CD14-positive monocyte (primary cell): ENCODE results near the gene TRIM61. TPM values are rescaled to one million over a fixed set of nuclear protein-coding genes. Genes with fewer than 3 reads are reported as not detected.
"Not testable (repeated sequence)": the region's sequence is repeated elsewhere in the genome, so short reads cannot be mapped to it uniquely, and the experiment has no call there.

Source experiments
- DNase-seq, 3 donors: peaks; one replicate each; pipeline ENCODE4 v3.0.0-alpha.2; 2011 to 2022
- H2AFZ ChIP-seq: 2 replicates; pipeline ENCODE4 v1.6.0; 2012; ENCODE audit warnings: mild to moderate bottlenecking, low read depth, low read length, inconsistent platforms; ENCODE audit not compliant: insufficient read depth, poor library complexity, severe bottlenecking
- H3K27ac ChIP-seq, 2 donors: 1 replicate in 1 of 2; 2 replicates in 1 of 2; pipeline ENCODE4 v1.5.1; 2012 to 2013; ENCODE audit warnings: low read length in 2 of 2, control low read depth in 1 of 2, inconsistent platforms in 1 of 2, low read depth in 1 of 2, mild to moderate bottlenecking in 1 of 2
- H3K27me3 ChIP-seq, 2 donors: one replicate each; pipeline versions ENCODE4 v1.6.0 to v1.6.1; 2011 to 2013; ENCODE audit warnings: low read length in 2 of 2; ENCODE audit not compliant: control insufficient read depth in 2 of 2, insufficient read depth in 2 of 2
- H3K36me3 ChIP-seq, 2 donors: replicated peaks in 1 of 2; 1 replicate in 1 of 2; 2 replicates in 1 of 2; pipeline versions ENCODE4 v1.5.1 to v1.6.1; 2012 to 2013; ENCODE audit warnings: low read length in 2 of 2, control low read depth in 1 of 2, inconsistent platforms in 1 of 2, mild to moderate bottlenecking in 1 of 2; ENCODE audit not compliant: insufficient read depth in 2 of 2, control insufficient read depth in 1 of 2
- H3K4me1 ChIP-seq, 2 donors: 1 replicate in 1 of 2; 2 replicates in 1 of 2; pipeline versions ENCODE4 v1.5.1 to v1.6.1; 2012 to 2013; ENCODE audit warnings: low read length in 2 of 2, control low read depth in 1 of 2, inconsistent platforms in 1 of 2, mild to moderate bottlenecking in 1 of 2, moderate library complexity in 1 of 2; ENCODE audit not compliant: insufficient read depth in 2 of 2, control insufficient read depth in 1 of 2
- H3K4me2 ChIP-seq: replicated peaks from 2 replicates; pipeline ENCODE3; 2012; ENCODE audit warnings: low read length, moderate library complexity, mild to moderate bottlenecking; ENCODE audit not compliant: poor library complexity, severe bottlenecking; ENCODE audit errors: extremely low read depth
- H3K4me3 ChIP-seq, 3 experiments: fragments of 200-600 bp in 1 of 3; sonication (generic) in 1 of 3; replicated peaks in 1 of 3; 1 replicate in 2 of 3; 2 replicates in 1 of 3; pipeline ENCODE4 v1.5.1; 2011 to 2013; ENCODE audit warnings: low read length in 3 of 3, mild to moderate bottlenecking in 3 of 3, control low read depth in 2 of 3, low read depth in 2 of 3, inconsistent platforms in 1 of 3, moderate library complexity in 1 of 3
- H3K79me2 ChIP-seq: 2 replicates; pipeline ENCODE4 v1.6.0; 2012; ENCODE audit warnings: mild to moderate bottlenecking, control low read depth, inconsistent platforms, low read length, moderate library complexity; ENCODE audit not compliant: insufficient read depth
- H3K9ac ChIP-seq: 2 replicates; pipeline ENCODE4 v1.6.0; 2017; ENCODE audit warnings: low read length, mild to moderate bottlenecking; ENCODE audit not compliant: insufficient read depth, poor library complexity, severe bottlenecking
- H3K9me3 ChIP-seq, 2 donors: replicated peaks in 1 of 2; 1 replicate in 1 of 2; 2 replicates in 1 of 2; pipeline versions ENCODE4 v1.5.1 to v1.6.1; 2012 to 2013; ENCODE audit warnings: low read length in 2 of 2, control low read depth in 1 of 2; ENCODE audit not compliant: control insufficient read depth in 1 of 2, insufficient read depth in 1 of 2
- H4K20me1 ChIP-seq: 2 replicates; pipeline ENCODE4 v1.6.0; 2012; ENCODE audit warnings: mild to moderate bottlenecking, low read length, control low read depth, moderate library complexity; ENCODE audit not compliant: insufficient read depth
- H3K27ac Mint-ChIP-seq, 7 donors: one replicate each; pipeline ENCODE4 v1.8.0; 2020; ENCODE audit warnings: mild to moderate bottlenecking in 7 of 7, mixed read lengths in 7 of 7, moderate library complexity in 6 of 7, inconsistent platforms in 2 of 7
- H3K27me3 Mint-ChIP-seq, 3 donors: one replicate each; pipeline ENCODE4 v1.8.0; 2021 to 2022; ENCODE audit warnings: low read depth in 3 of 3, mild to moderate bottlenecking in 3 of 3, mixed read lengths in 3 of 3, moderate library complexity in 3 of 3, inconsistent platforms in 1 of 3
- H3K36me3 Mint-ChIP-seq, 2 donors: one replicate each; pipeline ENCODE4 v1.8.0; 2020; ENCODE audit warnings: mixed read lengths in 2 of 2, inconsistent platforms in 1 of 2, mild to moderate bottlenecking in 1 of 2
- H3K4me1 Mint-ChIP-seq: one replicate; pipeline ENCODE4 v1.8.0; 2020; ENCODE audit warnings: mild to moderate bottlenecking, mixed read lengths
- H3K4me3 Mint-ChIP-seq, 2 donors: one replicate each; pipeline ENCODE4 v1.8.0; 2020; ENCODE audit warnings: mild to moderate bottlenecking in 2 of 2, mixed read lengths in 2 of 2, moderate library complexity in 1 of 2
- H3K9me3 Mint-ChIP-seq, 7 donors: one replicate each; pipeline ENCODE4 v1.8.0; 2020 to 2022; ENCODE audit warnings: mixed read lengths in 7 of 7, mild to moderate bottlenecking in 6 of 7, moderate library complexity in 6 of 7, inconsistent platforms in 2 of 7
- WGBS: methylation state at CpG from one replicate; pipeline ENCODE4 v1.1.5; 2013; ENCODE audit warnings: missing lambda C conversion rate; ENCODE audit not compliant: insufficient coverage; 5-methylcytosine and 5-hydroxymethylcytosine counted together
- intact Hi-C, 2 donors: fragments of 100-400 bp; cut with micrococcal nuclease; formaldehyde crosslinking; loops; one replicate each; pipeline versions ENCODE4 v1.15.0 to v1.15.1; 2023
- polyA plus RNA-seq, 3 donors: library from polyadenylated mRNA; depleted of rRNA in 1 of 3; unstranded in 2 of 3; stranded (reverse) in 1 of 3; fragments of 300-500 nt in 2 of 3; fragments of >200 nt in 1 of 3; fragmentation: Illumina TruSeq in 2 of 3; gene quantifications; 1 replicate in 2 of 3; 2 replicates in 1 of 3; pipeline ENCODE4 v1.2.3, GENCODE V29; 2012 to 2021
- TF ChIP-seq, protein P1 (sequence below): fragments of 200-600 bp; IDR thresholded peaks from one replicate; pipeline ENCODE4 v1.8.0; 2022; ENCODE audit warnings: antibody characterized with exemption, mild to moderate bottlenecking

Gene TRIM61
- polyA plus RNA-seq, 3 donors: 0.04 TPM; not detected in 2

DNA sequence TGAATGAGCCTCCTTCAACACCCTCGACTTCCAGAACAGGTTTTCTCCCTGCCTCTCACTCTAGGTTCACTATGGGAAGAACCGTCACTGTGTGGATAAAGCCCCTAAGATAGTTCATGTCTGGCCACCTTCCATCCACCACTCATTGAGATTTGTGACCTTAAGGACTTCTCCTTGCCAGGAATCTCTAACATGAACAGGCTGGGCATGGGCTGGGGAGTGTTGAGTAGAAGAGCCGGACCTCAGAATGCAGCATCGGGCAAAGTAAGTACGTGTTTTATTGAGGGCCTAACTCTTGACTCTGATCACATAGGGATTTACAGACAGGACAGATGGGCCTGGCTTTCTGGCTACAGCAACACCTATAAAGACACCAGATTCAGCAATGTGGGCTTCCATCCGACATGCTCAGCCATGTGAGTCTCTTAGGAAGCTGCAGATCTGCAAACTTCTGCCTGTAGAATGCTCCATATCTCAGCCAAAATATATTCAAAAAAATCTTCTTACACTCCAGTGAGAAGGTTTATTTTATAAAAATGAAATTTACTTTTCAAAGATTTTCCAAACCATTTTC, 28.0 kb upstream of the TRIM61 start:
- DNase-seq: no peak

GRCh38 chr4:165001957-165002356, 24.5 kb upstream of the TRIM61 start:
- H3K27ac Mint-ChIP-seq, H3K9ac ChIP-seq, H3K4me3 ChIP-seq, H3K27me3 ChIP-seq, H3K4me3 Mint-ChIP-seq, H3K9me3 Mint-ChIP-seq, H3K79me2 ChIP-seq, DNase-seq, H4K20me1 ChIP-seq, H2AFZ ChIP-seq, H3K27ac ChIP-seq, H3K4me1 Mint-ChIP-seq, H3K36me3 Mint-ChIP-seq, H3K36me3 ChIP-seq, H3K4me2 ChIP-seq, H3K4me1 ChIP-seq, H3K9me3 ChIP-seq, intact Hi-C loops: not testable (repeated sequence)
- no CpG with 5 or more reads among the region's 4 CpGs for WGBS
- H3K27me3 Mint-ChIP-seq: peaks cover 4 to 11% (median 8%) of the 10 kb centered on the region in 3 donors

More for the DNA sequence above, 28.0 kb upstream of the TRIM61 start:
- Histone ChIP-seq H4K20me1 (no peaks in the 10 kb centered on the region), H3K9ac (no peak overlapping the region), H3K9me3 (no peaks in the 10 kb centered on the region), H3K4me1 (no peaks in the 10 kb centered on the region), H2AFZ (no peak overlapping the region), H3K27me3 (no peaks in the 10 kb centered on the region), H3K4me2 (no peak overlapping the region), H3K27ac (no peak overlapping the region), H3K36me3 (no peaks in the 10 kb centered on the region), H3K79me2 (no peaks in the 10 kb centered on the region), H3K4me3 (no peak overlapping the region)
- Mint-ChIP-seq H3K27ac (no peak overlapping the region), H3K4me3 (no peak overlapping the region), H3K4me1 (no peaks in the 10 kb centered on the region), H3K27me3 (peaks cover 0 to 7% (median 4%) of the 10 kb centered on the region in 3 donors), H3K36me3 (no peaks in the 10 kb centered on the region), H3K9me3 (peaks cover 0 to 3% (median 0%) of the 10 kb centered on the region in 7 donors)
- intact Hi-C loops: no loop called here
- TF ChIP-seq, protein P1, sequence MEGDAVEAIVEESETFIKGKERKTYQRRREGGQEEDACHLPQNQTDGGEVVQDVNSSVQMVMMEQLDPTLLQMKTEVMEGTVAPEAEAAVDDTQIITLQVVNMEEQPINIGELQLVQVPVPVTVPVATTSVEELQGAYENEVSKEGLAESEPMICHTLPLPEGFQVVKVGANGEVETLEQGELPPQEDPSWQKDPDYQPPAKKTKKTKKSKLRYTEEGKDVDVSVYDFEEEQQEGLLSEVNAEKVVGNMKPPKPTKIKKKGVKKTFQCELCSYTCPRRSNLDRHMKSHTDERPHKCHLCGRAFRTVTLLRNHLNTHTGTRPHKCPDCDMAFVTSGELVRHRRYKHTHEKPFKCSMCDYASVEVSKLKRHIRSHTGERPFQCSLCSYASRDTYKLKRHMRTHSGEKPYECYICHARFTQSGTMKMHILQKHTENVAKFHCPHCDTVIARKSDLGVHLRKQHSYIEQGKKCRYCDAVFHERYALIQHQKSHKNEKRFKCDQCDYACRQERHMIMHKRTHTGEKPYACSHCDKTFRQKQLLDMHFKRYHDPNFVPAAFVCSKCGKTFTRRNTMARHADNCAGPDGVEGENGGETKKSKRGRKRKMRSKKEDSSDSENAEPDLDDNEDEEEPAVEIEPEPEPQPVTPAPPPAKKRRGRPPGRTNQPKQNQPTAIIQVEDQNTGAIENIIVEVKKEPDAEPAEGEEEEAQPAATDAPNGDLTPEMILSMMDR: no peak
- WGBS: 88% methylated on average over 4 of the region's 6 CpGs

DNA sequence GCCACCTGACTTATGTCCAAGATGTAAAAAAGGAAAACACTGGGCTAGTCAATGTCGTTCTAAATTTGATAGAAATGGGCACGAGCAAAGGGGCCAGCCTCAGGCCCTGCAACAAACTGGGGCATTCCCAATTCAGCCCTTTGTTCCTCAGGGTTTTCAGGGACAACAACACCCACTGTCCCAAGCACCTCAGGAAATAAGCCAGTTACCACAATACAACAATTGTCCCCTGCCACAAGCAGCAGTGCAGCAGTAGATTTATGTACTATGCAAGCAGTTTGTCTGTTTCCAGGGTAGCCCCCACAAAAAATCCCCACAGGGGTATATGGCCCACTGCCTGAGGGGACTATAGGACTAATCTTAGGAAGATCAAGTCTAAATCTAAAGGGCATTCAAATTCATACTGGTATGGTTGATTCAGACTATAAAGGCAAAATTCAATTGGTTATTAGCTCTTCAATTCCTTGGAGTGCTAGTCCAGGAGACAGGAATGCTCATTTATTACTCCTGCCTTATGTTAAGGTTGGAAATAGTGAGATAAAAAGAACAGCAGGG, 21.1 kb upstream of the TRIM61 start:
- H3K27me3 Mint-ChIP-seq: peaks cover 4 to 12% (median 8%) of the 10 kb centered on the region in 3 donors
- H3K4me3 ChIP-seq, H3K27me3 ChIP-seq, H3K27ac Mint-ChIP-seq, H3K4me1 ChIP-seq, H3K4me1 Mint-ChIP-seq, H3K9me3 ChIP-seq, H3K27ac ChIP-seq, H3K9ac ChIP-seq, H3K36me3 ChIP-seq, H3K9me3 Mint-ChIP-seq, H3K4me3 Mint-ChIP-seq, intact Hi-C loops, H2AFZ ChIP-seq, H4K20me1 ChIP-seq, DNase-seq, H3K4me2 ChIP-seq, H3K79me2 ChIP-seq, H3K36me3 Mint-ChIP-seq: not testable (repeated sequence)
- WGBS: 100% methylated on average over 2 of the region's 2 CpGs
